H1 (cell line): ENCODE measurements around the gene CCN6. TPM values are rescaled to one million over a fixed set of nuclear protein-coding genes. Genes with fewer than 3 reads are reported as not detected.

ENCODE experiments used
- CTCF ChIA-PET: fragments of 300-600 bp; sonication (Branson Sonifier 250); formaldehyde crosslinking; loops from one replicate; lab custom pipeline; 2021; ENCODE audit not compliant: partially characterized antibody; lab: Charles Lee
- POLR2A ChIA-PET: fragments of 300-600 bp; sonication (Branson Sonifier 250); formaldehyde crosslinking; loops from one replicate; lab custom pipeline; 2021; ENCODE audit warnings: inconsistent platforms; ENCODE audit not compliant: partially characterized antibody; lab: Charles Lee
- DNase-seq, 2 experiments: peaks; one replicate each; pipeline versions ENCODE4 v3.0.0 to v3.0.0-alpha.2; 2010 to 2022; ENCODE audit warnings: low spot score in 2 of 2, low read depth in 1 of 2, mixed read lengths in 1 of 2
- FAIRE-seq: peaks from 2 replicates; lab custom pipeline; 2011; peaks lifted over from hg19 to GRCh38; lab: Jason Lieb, UNC
- H2AFZ ChIP-seq: 2 replicates; pipeline ENCODE4 v1.8.1; 2012; ENCODE audit warnings: low read length, inconsistent platforms
- H2AK5ac ChIP-seq: 2 replicates; pipeline ENCODE4 v1.6.1; 2013; ENCODE audit warnings: low read depth, low read length
- H2BK120ac ChIP-seq: replicated peaks from 2 replicates; pipeline ENCODE3; 2013; ENCODE audit warnings: low read depth, low read length, inconsistent platforms
- H2BK12ac ChIP-seq: 2 replicates; pipeline ENCODE4 v1.6.1; 2013; ENCODE audit warnings: low read depth, low read length
- H2BK15ac ChIP-seq: 2 replicates; pipeline ENCODE4 v1.6.1; 2013; ENCODE audit warnings: low read length
- H2BK20ac ChIP-seq: 2 replicates; pipeline ENCODE4 v1.6.1; 2013; ENCODE audit warnings: low read length
- H2BK5ac ChIP-seq: 2 replicates; pipeline ENCODE4 v1.6.1; 2013; ENCODE audit warnings: low read depth, low read length
- H3K14ac ChIP-seq: 2 replicates; pipeline ENCODE4 v1.6.1; 2013; ENCODE audit warnings: inconsistent platforms; ENCODE audit not compliant: insufficient read length
- H3K18ac ChIP-seq: 2 replicates; pipeline ENCODE4 v1.6.1; 2013; ENCODE audit warnings: low read length; ENCODE audit errors: extremely low read depth
- H3K23ac ChIP-seq: 2 replicates; pipeline ENCODE4 v1.6.1; 2013; ENCODE audit warnings: inconsistent platforms; ENCODE audit not compliant: insufficient read length
- H3K23me2 ChIP-seq: 2 replicates; pipeline ENCODE4 v1.6.1; 2013; ENCODE audit warnings: low read depth, low read length
- H3K27ac ChIP-seq: 2 replicates; pipeline ENCODE4 v1.6.1; 2011; ENCODE audit warnings: low read depth, low read length, inconsistent platforms
- H3K27me3 ChIP-seq, 4 experiments: replicated peaks in 1 of 4; 1 replicate in 1 of 4; 2 replicates in 3 of 4; pipeline versions ENCODE4 v1.6.1 to v1.8.1; 2011 to 2013; ENCODE audit warnings: low read length in 3 of 4, mild to moderate bottlenecking in 3 of 4, inconsistent platforms in 2 of 4, mixed read lengths in 2 of 4, moderate library complexity in 1 of 4; ENCODE audit not compliant: control insufficient read depth in 3 of 4, insufficient read depth in 3 of 4; ENCODE audit errors: extremely low read depth in 1 of 4
- H3K36me3 ChIP-seq, 4 experiments: 2 replicates each; pipeline versions ENCODE4 v1.6.1 to v1.8.1; 2011 to 2013; ENCODE audit warnings: mild to moderate bottlenecking in 4 of 4, low read length in 3 of 4, moderate library complexity in 2 of 4, control low read depth in 1 of 4, inconsistent platforms in 1 of 4; ENCODE audit not compliant: insufficient read depth in 4 of 4, control insufficient read depth in 2 of 4
- H3K4ac ChIP-seq: replicated peaks from 2 replicates; pipeline ENCODE3; 2013; ENCODE audit warnings: low read length, low read depth, mixed read lengths, inconsistent platforms; ENCODE audit not compliant: insufficient read length
- H3K4me1 ChIP-seq, 4 experiments: replicated peaks in 1 of 4; 1 replicate in 1 of 4; 2 replicates in 3 of 4; pipeline versions ENCODE4 v1.6.1 to v1.8.1; 2011 to 2013; ENCODE audit warnings: low read length in 3 of 4, inconsistent platforms in 2 of 4, mixed read lengths in 1 of 4; ENCODE audit not compliant: insufficient read depth in 4 of 4, control insufficient read depth in 3 of 4
- H3K4me2 ChIP-seq, 2 experiments: 2 replicates each; pipeline versions ENCODE4 v1.6.1 to v1.8.1; 2011 to 2013; ENCODE audit warnings: low read depth in 2 of 2, low read length in 2 of 2, control low read depth in 1 of 2, inconsistent platforms in 1 of 2, mild to moderate bottlenecking in 1 of 2; ENCODE audit not compliant: insufficient read depth in 1 of 2
- H3K4me3 ChIP-seq, 4 experiments: fragments of 200-600, 300-600 bp in 1 of 4; sonication (generic), shearing (Covaris generic), sonication (Bioruptor Twin) in 1 of 4; 2 replicates each; pipeline versions ENCODE4 v1.5.1 to v1.8.1; 2011 to 2016; ENCODE audit warnings: low read length in 4 of 4, low read depth in 3 of 4, control low read depth in 2 of 4, inconsistent platforms in 2 of 4, mild to moderate bottlenecking in 2 of 4, mixed read lengths in 1 of 4, moderate library complexity in 1 of 4; ENCODE audit not compliant: insufficient read depth in 2 of 4; ENCODE audit errors: extremely low read depth in 1 of 4
- H3K56ac ChIP-seq: replicated peaks from 2 replicates; pipeline ENCODE3; 2013; ENCODE audit warnings: low read depth, mild to moderate bottlenecking, mixed read lengths, low read length, inconsistent platforms; ENCODE audit not compliant: insufficient read length
- H3K79me1 ChIP-seq: 2 replicates; pipeline ENCODE4 v1.6.1; 2013; ENCODE audit warnings: low read depth, low read length, control low read depth
- H3K79me2 ChIP-seq, 2 experiments: 2 replicates each; pipeline versions ENCODE4 v1.6.1 to v1.8.1; 2012 to 2013; ENCODE audit warnings: low read length in 2 of 2, mild to moderate bottlenecking in 2 of 2, inconsistent platforms in 1 of 2; ENCODE audit not compliant: insufficient read depth in 2 of 2, control insufficient read depth in 1 of 2
- H3K9ac ChIP-seq, 4 experiments: replicated peaks in 1 of 4; 1 replicate in 1 of 4; 2 replicates in 3 of 4; pipeline versions ENCODE4 v1.6.1 to v1.8.1; 2011 to 2013; ENCODE audit warnings: low read depth in 3 of 4, low read length in 3 of 4, control low read depth in 2 of 4, mild to moderate bottlenecking in 2 of 4, moderate library complexity in 2 of 4, inconsistent platforms in 1 of 4; ENCODE audit errors: extremely low read depth in 1 of 4
- H3K9me3 ChIP-seq, 2 experiments: 2 replicates each; pipeline versions ENCODE4 v1.6.1 to v1.8.1; 2012 to 2013; ENCODE audit warnings: mild to moderate bottlenecking in 2 of 2, moderate library complexity in 2 of 2, control low read depth in 1 of 2, inconsistent platforms in 1 of 2, low read depth in 1 of 2, low read length in 1 of 2, mixed read lengths in 1 of 2; ENCODE audit not compliant: insufficient read depth in 2 of 2
- H4K20me1 ChIP-seq, 2 experiments: replicated peaks in 1 of 2; 2 replicates each; pipeline versions ENCODE3 to v1.8.1; 2011 to 2013; ENCODE audit warnings: inconsistent platforms in 2 of 2, low read length in 2 of 2, mild to moderate bottlenecking in 1 of 2; ENCODE audit not compliant: insufficient read depth in 2 of 2, control insufficient read depth in 1 of 2
- H4K5ac ChIP-seq: 2 replicates; pipeline ENCODE4 v1.6.1; 2013; ENCODE audit warnings: low read length, low read depth, mixed read lengths, inconsistent platforms; ENCODE audit not compliant: insufficient read length
- H4K8ac ChIP-seq: 2 replicates; pipeline ENCODE4 v1.8.0; 2013; ENCODE audit warnings: mild to moderate bottlenecking, moderate library complexity, low read length, inconsistent platforms; ENCODE audit not compliant: insufficient read depth; ENCODE audit errors: extremely low read depth
- H4K91ac ChIP-seq: replicated peaks from 2 replicates; pipeline ENCODE3; 2013; ENCODE audit warnings: low read length, mixed read lengths, inconsistent platforms; ENCODE audit not compliant: insufficient read length
- WGBS, 2 experiments: shearing (Covaris generic) in 1 of 2; methylation state at CpG; one replicate each; pipeline versions ENCODE4 v1.1.6 to v1.1.7; 2013 to 2015; ENCODE audit warnings: low lambda C conversion rate in 2 of 2, mixed read lengths in 2 of 2, inconsistent platforms in 1 of 2, low coverage in 1 of 2, missing lambda C conversion rate in 1 of 2; ENCODE audit not compliant: insufficient replicate concordance in 2 of 2, insufficient coverage in 1 of 2, insufficient read length in 1 of 2; ENCODE audit errors: extremely low coverage in 1 of 2, missing lambda C conversion rate in 1 of 2; 5-methylcytosine and 5-hydroxymethylcytosine counted together
- polyA plus RNA-seq, 7 experiments: library from polyadenylated mRNA; depleted of rRNA in 3 of 7; stranded (reverse) in 5 of 7; unstranded in 2 of 7; fragments of >200 nt in 5 of 7; fragments of 200-250 nt in 2 of 7; gene quantifications; 1 replicate in 5 of 7; 2 replicates in 1 of 7; 4 replicates in 1 of 7; pipeline versions ENCODE4 v1.2.1 to v1.2.3, GENCODE V29; 2011 to 2013; ENCODE audit warnings: missing spikeins in 2 of 7, mixed read lengths in 2 of 7
- total RNA-seq: library from RNA; stranded (reverse); fragmentation: NEBNext Ultra II Directional; extraction: Animal tissue kit (Norgen Biotek cat#: 25700); gene quantifications from 2 replicates; pipeline ENCODE4 v1.2.1, GENCODE V29; 2021

CCN6 gene
- total and polyA plus RNA-seq, 2 of the 8 experiments (the other 6 are each of a cell fraction or from before 2014, with no cell fraction given) = not detected

DNA sequence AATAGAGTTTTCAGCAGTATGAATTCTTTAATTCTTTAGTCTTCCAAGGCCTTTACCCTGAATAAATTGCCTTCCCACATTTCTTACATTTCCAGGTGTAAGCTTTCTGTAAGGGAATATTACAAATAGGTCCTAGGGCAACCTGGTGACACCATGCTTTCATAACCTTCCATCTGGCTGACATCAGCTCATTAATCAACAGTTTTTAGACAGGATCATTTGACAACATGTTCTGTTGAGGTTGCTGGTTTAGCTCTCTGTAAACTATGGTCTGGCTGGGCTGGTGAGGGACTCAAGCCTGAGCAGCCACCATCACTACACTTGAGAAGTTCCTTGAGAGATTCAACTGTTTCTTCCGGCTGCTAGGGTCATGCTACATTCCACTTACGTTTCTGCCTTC lies 52.7 kb downstream of the CCN6 start:
- no peak for FAIRE-seq
- Histone ChIP-seq H3K4me3 (no peak overlapping the region), H3K9ac (no peak overlapping the region), H3K23ac (no peak overlapping the region), H2AK5ac (no peak overlapping the region), H2AFZ (no peak overlapping the region), H3K27ac (no peak overlapping the region), H3K4me2 (no peak overlapping the region), H2BK120ac (no peak overlapping the region), H2BK15ac (peak overlapping the region; percentile 36; the same call in 1 of the 2 replicates), H3K27me3 (no peaks in the 10 kb centered on the region), H3K36me3 (no peaks in the 10 kb centered on the region), H3K4me1 (no peaks in the 10 kb centered on the region), H2BK12ac (no peak overlapping the region), H3K23me2 (no peaks in the 10 kb centered on the region), H3K79me1 (no peaks in the 10 kb centered on the region), H3K9me3 (no peaks in the 10 kb centered on the region; a peak in 1 of 4 replicates), H4K5ac (no peak overlapping the region), H3K56ac (no peak overlapping the region), H3K18ac (no peak overlapping the region), H3K4ac (no peak overlapping the region), H2BK20ac (peak overlapping the region; percentile 36; the same call in 1 of the 2 replicates), H4K8ac (no peak overlapping the region), H2BK5ac (no peak overlapping the region), H4K20me1 (no peaks in the 10 kb centered on the region), H4K91ac (no peak overlapping the region), H3K79me2 (no peaks in the 10 kb centered on the region), H3K14ac (no peak overlapping the region)
- WGBS, 2 experiments = 88% methylated on average over 2 of the region's 2 CpGs; no CpG with 5 or more reads in 1 of the 2 experiments
- ChIA-PET CTCF (interaction anchor here (0.6 to 1.1 kb wide), 4 partner anchors 12 to 477 kb away, joined by 3 to 4 read pairs (median 3); no protein-coding TSS in a partner anchor), POLR2A (interaction anchor here (1.6 kb wide), 1 partner anchor 19 kb away, joined by 4 read pairs; the partner anchor contains the start of genes FAM229B and TUBE1)
- DNase-seq = no peak
